ENCODE data around the gene GNAZ.

The GNAZ gene

GRCh38 chr22:23065495-23066122, 4.7 kb upstream of the GNAZ start:
- DNase-seq (ENCODE audit: low read depth), result no peak
- TF ChIP-seq, protein P1, sequence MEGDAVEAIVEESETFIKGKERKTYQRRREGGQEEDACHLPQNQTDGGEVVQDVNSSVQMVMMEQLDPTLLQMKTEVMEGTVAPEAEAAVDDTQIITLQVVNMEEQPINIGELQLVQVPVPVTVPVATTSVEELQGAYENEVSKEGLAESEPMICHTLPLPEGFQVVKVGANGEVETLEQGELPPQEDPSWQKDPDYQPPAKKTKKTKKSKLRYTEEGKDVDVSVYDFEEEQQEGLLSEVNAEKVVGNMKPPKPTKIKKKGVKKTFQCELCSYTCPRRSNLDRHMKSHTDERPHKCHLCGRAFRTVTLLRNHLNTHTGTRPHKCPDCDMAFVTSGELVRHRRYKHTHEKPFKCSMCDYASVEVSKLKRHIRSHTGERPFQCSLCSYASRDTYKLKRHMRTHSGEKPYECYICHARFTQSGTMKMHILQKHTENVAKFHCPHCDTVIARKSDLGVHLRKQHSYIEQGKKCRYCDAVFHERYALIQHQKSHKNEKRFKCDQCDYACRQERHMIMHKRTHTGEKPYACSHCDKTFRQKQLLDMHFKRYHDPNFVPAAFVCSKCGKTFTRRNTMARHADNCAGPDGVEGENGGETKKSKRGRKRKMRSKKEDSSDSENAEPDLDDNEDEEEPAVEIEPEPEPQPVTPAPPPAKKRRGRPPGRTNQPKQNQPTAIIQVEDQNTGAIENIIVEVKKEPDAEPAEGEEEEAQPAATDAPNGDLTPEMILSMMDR (IDR thresholded peaks at IDR 0.05; ENCODE audit: insufficient read depth, low read depth, low read length, missing control alignments), result no peak
- no peak overlapping the region for H3K4me3 ChIP-seq (ENCODE audit: low read depth, low read length)

DNA sequence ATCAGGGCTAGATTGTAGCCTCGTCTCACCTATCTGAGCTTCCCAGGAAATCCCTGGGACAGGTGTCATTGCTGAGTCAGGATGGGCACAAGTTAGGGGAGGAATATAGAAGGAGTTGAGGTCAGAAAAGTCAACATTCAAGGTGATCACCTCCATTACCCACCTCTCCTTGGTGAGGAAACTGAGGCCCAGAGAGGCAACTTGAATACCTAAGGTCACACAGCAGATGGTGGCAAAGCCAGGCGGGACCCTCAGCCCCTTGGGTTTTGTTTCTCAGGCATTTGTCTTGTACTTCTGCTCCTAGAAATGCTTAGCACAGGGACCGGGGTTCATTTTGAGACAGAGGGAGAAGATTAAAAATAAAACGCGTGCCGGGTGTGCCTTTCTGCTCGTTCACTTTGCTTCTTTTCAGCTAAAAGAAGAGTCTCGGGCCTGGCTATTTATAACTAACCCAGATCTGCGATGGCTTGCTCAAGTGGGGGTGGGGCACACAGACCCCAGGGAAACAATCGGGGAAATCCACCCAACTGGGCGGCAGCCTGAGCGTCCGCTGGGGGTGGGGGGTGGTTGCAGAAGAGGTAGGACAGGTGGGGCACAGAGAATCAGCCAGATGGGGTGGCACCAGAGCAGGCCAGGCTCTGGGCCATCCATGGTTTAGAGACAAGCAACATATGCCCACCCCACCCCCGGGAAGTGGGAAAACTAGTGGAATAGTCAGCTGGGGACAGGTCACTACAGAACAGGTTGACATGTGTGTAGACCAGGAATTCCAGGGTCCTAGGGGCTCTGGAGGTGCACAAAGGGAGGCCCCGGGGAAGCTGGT, 3.9 kb upstream of the GNAZ start:
- TF ChIP-seq, protein P1 (IDR thresholded peaks at IDR 0.05; ENCODE audit: insufficient read depth, low read depth, low read length, missing control alignments), result no peak
- no peak overlapping the region for H3K4me3 ChIP-seq (ENCODE audit: low read depth, low read length)
- DNase-seq (ENCODE audit: low read depth), result no peak

- H3K4me3 ChIP-seq (ENCODE audit: low read depth, low read length), result no peak overlapping the region
- DNase-seq (ENCODE audit: low read depth), result no peak
- TF ChIP-seq, protein P1 (IDR thresholded peaks at IDR 0.05; ENCODE audit: insufficient read depth, low read depth, low read length, missing control alignments), result no peak
These were observed 3.2 kb upstream of the GNAZ start for GRCh38 chr22:23067023-23067650.

DNA sequence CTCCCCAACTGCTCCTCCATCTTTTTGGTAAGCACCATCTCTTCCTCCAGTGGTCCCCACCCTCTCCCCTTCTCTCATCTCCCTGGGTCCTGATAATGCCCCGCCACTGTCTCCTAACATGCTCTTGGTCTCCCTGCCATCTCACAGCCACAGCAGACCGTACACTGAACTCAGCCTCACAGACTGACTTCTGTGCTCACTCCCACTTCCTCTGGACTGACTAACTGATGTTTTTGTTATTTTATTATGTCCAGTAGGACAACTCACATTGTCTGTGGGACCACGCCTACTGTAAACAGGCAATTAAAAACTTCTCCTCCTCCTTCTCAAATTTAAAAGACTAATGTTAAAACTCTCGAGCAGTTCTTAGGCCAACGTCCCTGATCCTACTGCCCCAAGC, 2.6 kb upstream of the GNAZ start:
- DNase-seq (ENCODE audit: low read depth), result no peak
- no peak overlapping the region for H3K4me3 ChIP-seq (ENCODE audit: low read depth, low read length)
- TF ChIP-seq, protein P1 (IDR thresholded peaks at IDR 0.05; ENCODE audit: insufficient read depth, low read depth, low read length, missing control alignments), result no peak

DNA sequence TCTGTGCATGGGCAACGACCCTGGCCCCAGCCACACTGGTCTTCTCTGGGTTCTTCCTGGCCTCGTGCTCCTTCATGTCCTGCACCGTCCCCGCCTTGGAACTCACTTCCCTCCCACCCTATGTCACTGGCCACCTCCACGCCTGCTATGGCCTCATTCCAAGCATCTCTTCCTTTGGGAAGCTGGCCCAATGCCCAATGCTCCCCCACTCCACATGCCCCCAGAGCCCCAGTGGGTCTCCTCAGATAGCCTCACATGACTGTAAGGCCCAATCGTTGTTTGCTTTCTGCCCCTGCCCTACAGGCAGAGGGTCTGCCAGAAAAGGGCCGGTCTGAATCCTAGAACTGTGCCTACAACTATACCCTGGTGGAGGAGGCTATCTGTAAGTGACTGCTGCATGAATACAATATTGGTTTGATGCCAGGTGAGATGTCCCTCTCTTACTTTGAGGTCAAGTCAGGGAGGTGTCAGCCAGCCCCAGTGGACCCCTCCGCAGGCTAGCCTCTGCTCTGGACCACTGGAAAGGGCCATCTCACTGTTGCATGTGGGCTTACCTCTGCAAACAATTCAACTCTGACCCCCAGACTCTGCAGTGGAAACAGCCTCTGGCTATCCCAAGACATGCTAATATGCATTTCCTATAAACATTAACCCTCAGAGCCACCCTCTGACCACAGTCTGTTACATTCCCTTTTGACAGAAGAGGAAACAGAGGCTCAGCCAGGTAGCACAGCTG, 2.1 kb upstream of the GNAZ start:
- no peak for DNase-seq (ENCODE audit: low read depth)
- no peak overlapping the region for H3K4me3 ChIP-seq (ENCODE audit: low read depth, low read length)
- TF ChIP-seq, protein P1 (IDR thresholded peaks at IDR 0.05; ENCODE audit: insufficient read depth, low read depth, low read length, missing control alignments), result no peak

- no peak overlapping the region for H3K4me3 ChIP-seq (ENCODE audit: low read depth, low read length)
- no peak for DNase-seq (ENCODE audit: low read depth)
- TF ChIP-seq, protein P1 (IDR thresholded peaks at IDR 0.05; ENCODE audit: insufficient read depth, low read depth, low read length, missing control alignments), result no peak
These were observed 1.4 kb upstream of the GNAZ start for GRCh38 chr22:23068832-23069385.

All from GM12865 (cell line).